ENCODE data around the gene LENG9. TPM values are rescaled to one million over a fixed set of nuclear protein-coding genes. Genes with fewer than 3 reads are reported as not detected.

The LENG9 gene
- total RNA-seq, 1 donor from 2014 or later: 0.75 TPM

DNA sequence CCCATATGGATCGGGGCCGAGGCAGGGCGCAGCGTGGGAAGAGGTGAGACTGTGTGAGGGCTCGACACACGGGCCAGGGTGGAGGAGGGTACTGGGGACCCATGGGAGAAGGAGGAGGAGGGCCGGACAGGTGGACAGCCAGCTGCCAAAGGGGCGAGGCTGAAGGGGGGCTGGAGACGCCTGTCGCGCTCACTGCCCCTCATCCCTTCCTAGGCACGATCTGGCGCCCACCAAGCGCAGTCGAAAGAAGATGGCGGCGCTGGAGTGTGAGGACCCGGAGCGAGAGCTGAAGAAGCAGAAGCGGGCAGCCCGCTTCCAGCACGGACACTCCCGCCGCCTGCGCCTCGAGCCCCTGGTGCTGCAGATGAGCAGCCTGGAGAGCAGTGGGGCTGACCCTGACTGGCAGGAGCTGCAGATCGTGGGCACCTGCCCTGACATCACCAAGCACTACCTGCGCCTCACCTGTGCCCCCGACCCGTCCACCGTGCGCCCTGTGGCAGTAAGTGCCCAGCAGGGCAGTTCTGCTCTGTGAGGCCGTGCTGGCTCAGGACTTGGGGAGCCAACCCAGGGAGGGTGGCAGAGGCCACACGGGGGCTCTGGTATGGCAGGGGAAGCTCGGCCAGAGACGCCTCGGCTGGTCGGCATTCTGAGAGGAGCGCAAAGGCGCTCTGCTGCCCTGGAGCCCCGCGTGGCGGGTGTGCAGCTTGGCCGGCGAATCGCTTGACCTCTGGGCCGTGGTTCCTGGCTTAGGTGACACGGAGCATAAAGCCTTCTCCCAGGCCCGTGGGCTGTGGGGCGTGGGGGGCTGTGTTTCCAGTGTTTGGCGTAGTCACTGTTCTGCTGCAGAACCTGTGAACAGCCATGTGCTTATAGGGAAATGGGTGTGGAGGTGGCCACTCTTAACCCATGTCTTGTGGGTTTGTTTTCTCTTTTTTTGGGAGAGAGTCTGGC lies 6.9 kb downstream of the LENG9 start:
- TF ChIP-seq CTCF (IDR thresholded peaks at IDR 0.05; ENCODE audit: insufficient read depth, low read length, poor library complexity, severe bottlenecking): no peak
- no peak for DNase-seq (ENCODE audit: low read depth)
- Histone ChIP-seq H3K4me3 (ENCODE audit: low read depth, low read length) (no peak overlapping the region), H3K36me3 (ENCODE audit: control insufficient read depth, insufficient read depth, low read length) (peaks cover 20% of the 10 kb centered on the region), H3K27me3 (ENCODE audit: control insufficient read depth, insufficient read depth, low read length) (no peaks in the 10 kb centered on the region)

DNA sequence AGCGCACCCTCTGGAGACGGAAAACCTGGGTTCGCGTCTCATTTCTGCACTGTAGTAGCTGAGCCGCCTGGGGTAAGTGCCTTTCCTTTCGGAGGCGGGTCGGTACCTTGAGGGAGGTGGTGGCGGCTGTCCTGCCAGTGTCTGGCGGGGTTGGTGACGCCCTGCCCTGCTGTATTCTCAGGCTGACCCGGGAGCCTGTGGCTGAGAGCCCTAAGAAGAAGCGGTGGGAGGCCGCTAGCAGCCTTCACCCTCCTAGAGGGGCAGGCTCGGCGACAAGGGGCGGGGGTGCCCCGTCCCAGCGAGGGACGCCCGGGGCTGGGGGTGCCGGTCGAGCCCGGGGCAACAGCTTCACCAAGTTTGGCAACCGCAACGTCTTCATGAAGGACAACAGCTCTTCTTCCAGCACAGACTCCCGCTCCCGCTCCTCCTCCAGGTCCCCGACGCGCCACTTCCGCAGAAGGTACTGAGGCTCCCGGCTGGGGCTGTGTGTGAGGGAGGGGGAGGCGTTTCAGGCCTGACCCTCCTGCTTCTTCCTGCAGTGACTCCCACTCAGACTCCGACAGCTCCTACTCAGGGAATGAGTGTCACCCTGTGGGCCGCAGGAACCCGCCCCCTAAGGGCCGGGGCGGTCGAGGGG lies 7.7 kb downstream of the LENG9 start:
- no peak for TF ChIP-seq CTCF (IDR thresholded peaks at IDR 0.05; ENCODE audit: insufficient read depth, low read length, poor library complexity, severe bottlenecking)
- Histone ChIP-seq H3K4me3 (ENCODE audit: low read depth, low read length) (no peak overlapping the region), H3K36me3 (ENCODE audit: control insufficient read depth, insufficient read depth, low read length) (peaks cover 19% of the 10 kb centered on the region), H3K27me3 (ENCODE audit: control insufficient read depth, insufficient read depth, low read length) (no peaks in the 10 kb centered on the region)
- DNase-seq (ENCODE audit: low read depth): no peak

DNA sequence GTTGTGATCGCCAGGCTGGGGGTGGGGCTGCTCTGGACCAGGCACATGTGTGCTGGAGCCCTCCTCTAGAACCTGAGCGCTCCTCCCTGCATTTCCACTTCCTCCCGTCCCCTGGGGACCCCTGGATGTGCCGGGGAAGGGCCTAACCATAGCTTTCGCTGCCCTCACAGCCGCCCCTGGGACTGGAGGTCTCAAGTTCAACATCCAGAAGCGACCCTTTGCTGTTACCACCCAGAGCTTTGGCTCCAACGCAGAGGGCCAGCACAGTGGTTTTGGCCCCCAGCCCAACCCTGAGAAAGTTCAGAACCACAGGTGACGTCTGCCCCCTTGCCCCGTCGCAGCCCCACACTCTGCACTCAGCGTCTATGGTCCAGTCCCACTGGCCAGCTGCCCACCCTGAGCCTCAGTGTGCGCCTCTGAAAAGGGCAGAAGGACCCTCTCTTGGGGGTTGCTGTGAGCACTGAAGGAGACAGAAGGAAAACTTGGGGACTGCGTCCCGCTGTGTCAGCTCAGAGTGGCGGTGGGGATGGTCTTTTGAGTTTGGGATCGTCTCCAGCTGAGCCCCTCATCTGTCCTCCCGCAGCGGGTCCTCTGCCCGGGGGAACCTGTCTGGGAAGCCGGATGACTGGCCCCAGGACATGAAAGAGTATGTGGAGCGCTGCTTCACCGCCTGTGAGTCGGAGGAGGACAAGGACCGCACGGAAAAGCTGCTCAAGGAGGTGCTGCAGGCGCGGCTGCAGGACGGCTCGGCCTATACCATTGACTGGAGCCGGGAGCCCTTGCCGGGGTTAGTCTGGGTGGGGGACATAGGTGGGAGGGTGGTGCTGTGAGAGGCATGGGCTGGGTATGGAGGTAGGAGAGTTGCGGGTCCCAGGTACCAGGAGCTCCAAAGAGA lies 8.6 kb downstream of the LENG9 start:
- Histone ChIP-seq H3K4me3 (ENCODE audit: low read depth, low read length) (no peak overlapping the region), H3K27me3 (ENCODE audit: control insufficient read depth, insufficient read depth, low read length) (no peaks in the 10 kb centered on the region), H3K36me3 (ENCODE audit: control insufficient read depth, insufficient read depth, low read length) (peaks cover 17% of the 10 kb centered on the region)
- TF ChIP-seq CTCF (IDR thresholded peaks at IDR 0.05; ENCODE audit: insufficient read depth, low read length, poor library complexity, severe bottlenecking): no peak
- no peak for DNase-seq (ENCODE audit: low read depth)

GRCh38 chr19:54453921-54454780 lies 9.4 kb downstream of the LENG9 start:
- no peak for DNase-seq (ENCODE audit: low read depth)
- peaks cover 16% of the 10 kb centered on the region for H3K36me3 ChIP-seq (ENCODE audit: control insufficient read depth, insufficient read depth, low read length)
- TF ChIP-seq CTCF (IDR thresholded peaks at IDR 0.05; ENCODE audit: insufficient read depth, low read length, poor library complexity, severe bottlenecking): no peak
- H3K27me3 ChIP-seq (ENCODE audit: control insufficient read depth, insufficient read depth, low read length): no peaks in the 10 kb centered on the region
- no peak overlapping the region for H3K4me3 ChIP-seq (ENCODE audit: low read depth, low read length)

- TF ChIP-seq CTCF (IDR thresholded peaks at IDR 0.05; ENCODE audit: insufficient read depth, low read length, poor library complexity, severe bottlenecking): no peak
- no peak overlapping the region for H3K4me3 ChIP-seq (ENCODE audit: low read depth, low read length)
- H3K27me3 ChIP-seq (ENCODE audit: control insufficient read depth, insufficient read depth, low read length): no peaks in the 10 kb centered on the region
- peaks cover 9% of the 10 kb centered on the region for H3K36me3 ChIP-seq (ENCODE audit: control insufficient read depth, insufficient read depth, low read length)
- DNase-seq (ENCODE audit: low read depth): no peak
These were observed 11.0 kb downstream of the LENG9 start for GRCh38 chr19:54452626-54453025.
